Measurements from ENCODE around the gene TMOD1.

GRCh38 chr9:97500263-97500662, 1.2 kb upstream of the TMOD1 start:
- no peak for TF ChIP-seq POLR2A (IDR thresholded peaks at IDR 0.05)
- TF ChIP-seq, protein P1, sequence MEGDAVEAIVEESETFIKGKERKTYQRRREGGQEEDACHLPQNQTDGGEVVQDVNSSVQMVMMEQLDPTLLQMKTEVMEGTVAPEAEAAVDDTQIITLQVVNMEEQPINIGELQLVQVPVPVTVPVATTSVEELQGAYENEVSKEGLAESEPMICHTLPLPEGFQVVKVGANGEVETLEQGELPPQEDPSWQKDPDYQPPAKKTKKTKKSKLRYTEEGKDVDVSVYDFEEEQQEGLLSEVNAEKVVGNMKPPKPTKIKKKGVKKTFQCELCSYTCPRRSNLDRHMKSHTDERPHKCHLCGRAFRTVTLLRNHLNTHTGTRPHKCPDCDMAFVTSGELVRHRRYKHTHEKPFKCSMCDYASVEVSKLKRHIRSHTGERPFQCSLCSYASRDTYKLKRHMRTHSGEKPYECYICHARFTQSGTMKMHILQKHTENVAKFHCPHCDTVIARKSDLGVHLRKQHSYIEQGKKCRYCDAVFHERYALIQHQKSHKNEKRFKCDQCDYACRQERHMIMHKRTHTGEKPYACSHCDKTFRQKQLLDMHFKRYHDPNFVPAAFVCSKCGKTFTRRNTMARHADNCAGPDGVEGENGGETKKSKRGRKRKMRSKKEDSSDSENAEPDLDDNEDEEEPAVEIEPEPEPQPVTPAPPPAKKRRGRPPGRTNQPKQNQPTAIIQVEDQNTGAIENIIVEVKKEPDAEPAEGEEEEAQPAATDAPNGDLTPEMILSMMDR (IDR thresholded peaks at IDR 0.05) = no peak

All from testis (tissue), 2 donors.